CD4-positive, alpha-beta T cell treated with Interleukin-15 for 4 hours (primary cell): ENCODE data around the gene OR51F1.
"Not testable (repeated sequence)": the region's sequence is repeated elsewhere in the genome, so short reads cannot be mapped to it uniquely, and the experiment has no call there.

Source experiments
- DNase-seq: peaks from one replicate; pipeline ENCODE4 v3.0.0-alpha.2; 2020; ENCODE audit warnings: low spot score

OR51F1 gene

GRCh38 chr11:4769838-4770237 lies at the start of gene OR51F1:
TSS of gene OR51F1 (minus strand) at chr11:4769938. CDS start at chr11:4769938, 0 bp downstream.
- no peak for DNase-seq

- DNase-seq: no peak
Observed at GRCh38 chr11:4809246-4809645, 39.5 kb upstream of the OR51F1 start.

GRCh38 chr11:4808476-4808875 lies 38.7 kb upstream of the OR51F1 start:
- DNase-seq: no peak

GRCh38 chr11:4804280-4804679 lies 34.5 kb upstream of the OR51F1 start, which contains the start of gene OR52R1:
TSS of gene OR52R1 (minus strand) at chr11:4804380. CDS start at chr11:4804380, 0 bp downstream.
- DNase-seq: no peak

GRCh38 chr11:4801316-4801715 lies 31.6 kb upstream of the OR51F1 start:
- DNase-seq: not testable (repeated sequence)

- no peak for DNase-seq
Observed at GRCh38 chr11:4798427-4799183, 28.9 kb upstream of the OR51F1 start.

GRCh38 chr11:4797206-4797605 lies 27.5 kb upstream of the OR51F1 start:
- no peak for DNase-seq

GRCh38 chr11:4782454-4782853 lies 12.7 kb upstream of the OR51F1 start:
- no peak for DNase-seq

GRCh38 chr11:4768094-4768493 lies 1.6 kb downstream of the OR51F1 start:
- DNase-seq: no peak

GRCh38 chr11:4766420-4767043 lies 3.2 kb downstream of the OR51F1 start:
- DNase-seq: no peak

GRCh38 chr11:4763096-4763495 lies 6.6 kb downstream of the OR51F1 start:
- DNase-seq: no peak

- no peak for DNase-seq
Observed at GRCh38 chr11:4751201-4751600, 18.5 kb downstream of the OR51F1 start.

GRCh38 chr11:4748438-4748837 lies 21.3 kb downstream of the OR51F1 start:
- no peak for DNase-seq

GRCh38 chr11:4740735-4741134 lies 29.0 kb downstream of the OR51F1 start:
- DNase-seq: no peak

GRCh38 chr11:4727171-4727570 lies 42.6 kb downstream of the OR51F1 start:
- no peak for DNase-seq

GRCh38 chr11:4722616-4723534 lies 46.9 kb downstream of the OR51F1 start:
- not testable (repeated sequence) for DNase-seq
